GM12892 (cell line): ENCODE results near the gene NOTUM.

Experiments used
- POLR2A ChIP-seq: IDR thresholded peaks from 2 replicates; pipeline ENCODE4 v1.6.1; 2011; ENCODE audit warnings: low read depth, low read length, control low read depth
- POLR2AphosphoS5 ChIP-seq: IDR thresholded peaks from 2 replicates; pipeline ENCODE4 v1.6.1; 2011; ENCODE audit warnings: low read depth, low read length, control low read depth
- TAF1 ChIP-seq: IDR thresholded peaks from 2 replicates; pipeline ENCODE4 v1.6.1; 2011; ENCODE audit warnings: low read depth, mild to moderate bottlenecking, control low read depth, low read length, borderline replicate concordance

DNA sequence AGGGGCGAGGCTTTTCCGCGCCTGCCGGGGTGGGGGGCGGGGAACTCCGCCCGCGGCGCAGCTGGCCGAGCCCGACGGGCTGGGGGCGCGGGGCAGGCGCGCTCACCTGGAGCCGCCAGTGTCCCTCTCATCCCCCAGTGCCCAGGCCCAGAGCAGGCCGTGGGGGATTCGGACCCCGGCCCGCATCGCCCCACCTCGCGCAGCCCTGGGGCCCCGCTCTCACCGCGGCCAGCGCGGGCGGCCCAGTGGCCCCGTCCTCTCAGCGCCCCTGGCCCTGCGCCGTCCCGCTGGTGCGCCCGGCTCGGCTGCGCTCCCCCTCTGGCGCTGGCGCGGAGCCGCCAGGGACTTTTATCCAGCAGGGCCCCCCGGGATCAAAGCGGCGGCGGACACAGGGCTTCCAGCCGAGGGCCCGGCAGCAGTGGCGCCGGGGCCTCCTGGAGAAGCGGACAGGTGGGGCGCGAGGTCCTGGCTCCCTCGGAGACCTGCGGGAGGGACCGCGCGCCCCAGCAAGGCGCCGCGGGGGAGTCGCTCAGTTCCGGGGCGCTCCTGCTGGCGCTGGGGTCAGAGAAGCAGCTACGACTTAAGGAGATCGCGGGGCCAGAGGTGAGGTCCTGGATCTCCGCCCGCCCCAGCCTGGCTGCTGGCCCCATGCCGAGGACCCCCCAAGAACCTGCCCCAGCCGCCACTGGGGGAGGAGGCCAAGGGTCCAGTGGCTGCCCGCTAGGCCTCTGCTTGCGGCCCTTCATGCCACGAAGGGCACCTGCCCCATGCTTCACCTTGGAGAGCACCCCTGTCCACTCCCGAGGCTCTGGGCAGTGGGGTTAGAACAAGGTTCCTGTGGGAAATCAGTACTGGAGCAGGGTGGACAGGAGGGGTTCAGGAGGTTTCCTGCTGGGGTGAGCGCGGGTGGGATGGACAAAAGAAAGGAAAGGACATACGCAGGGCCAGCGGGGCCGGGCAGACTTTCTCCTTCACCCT is 823 bp upstream of the NOTUM start:
- TF ChIP-seq TAF1, result no peak
- no peak for TF ChIP-seq POLR2A
- no peak for TF ChIP-seq POLR2AphosphoS5
